T-cell (primary cell): Measurements from ENCODE around the gene MZF1. TPM values are rescaled to one million over a fixed set of nuclear protein-coding genes. Genes with fewer than 3 reads are reported as not detected.
A peak's percentile ranks its signal among the peaks of the same experiment; 100 is the strongest.

Experiments
- ATAC-seq, 4 experiments: fragments of 200-7000 bp in 3 of 4; fragments of 150-1000 bp in 1 of 4; cut with Tn5 transposase; replicated peaks in 1 of 4; 1 replicate in 3 of 4; 2 replicates in 1 of 4; pipeline ENCODE4 v1.10.0; 2021; ENCODE audit warnings: moderate library complexity in 3 of 4, mild to moderate bottlenecking in 2 of 4, moderate number of reproducible peaks in 1 of 4
- CTCF ChIA-PET, 2 donors: fragments of 300-600 bp; sonication (Branson Sonifier 250); formaldehyde crosslinking; loops; one replicate each; lab custom pipeline; 2022; ENCODE audit warnings: antibody characterized with exemption in 2 of 2; lab: Charles Lee
- POLR2A ChIA-PET, 2 donors: fragments of 300-600 bp; sonication (Branson Sonifier 250); formaldehyde crosslinking; loops; one replicate each; lab custom pipeline; 2022; ENCODE audit warnings: antibody characterized with exemption in 2 of 2; lab: Charles Lee
- DNase-seq, 35 experiments: peaks; one replicate each; pipeline versions ENCODE4 v3.0.0 to v3.0.0-alpha.2; 2013 to 2023
- H3K27ac ChIP-seq: one replicate; pipeline ENCODE4 v1.5.1; 2013; ENCODE audit warnings: low read length
- H3K27me3 ChIP-seq, 2 experiments: replicated peaks in 1 of 2; 1 replicate in 1 of 2; 2 replicates in 1 of 2; pipeline versions ENCODE4 v1.6.1 to v1.7.0; 2013; ENCODE audit warnings: low read length in 1 of 2, mixed read lengths in 1 of 2; ENCODE audit not compliant: control insufficient read depth in 2 of 2, insufficient read depth in 2 of 2; ENCODE audit errors: extremely low read depth in 1 of 2
- H3K36me3 ChIP-seq, 2 donors: 1 replicate in 1 of 2; 2 replicates in 1 of 2; pipeline versions ENCODE4 v1.6.1 to v1.7.0; 2013; ENCODE audit warnings: low read length in 1 of 2; ENCODE audit not compliant: control insufficient read depth in 2 of 2, insufficient read depth in 1 of 2; ENCODE audit errors: extremely low read depth in 1 of 2
- H3K4me1 ChIP-seq, 2 experiments: 1 replicate in 1 of 2; 2 replicates in 1 of 2; pipeline versions ENCODE4 v1.6.1 to v1.7.0; 2013; ENCODE audit warnings: low read length in 2 of 2, mixed read lengths in 1 of 2; ENCODE audit not compliant: insufficient read depth in 2 of 2, control insufficient read depth in 1 of 2; ENCODE audit errors: extremely low read depth in 1 of 2
- H3K4me3 ChIP-seq, 2 donors: 1 replicate in 1 of 2; 2 replicates in 1 of 2; pipeline versions ENCODE4 v1.5.1 to v1.7.0; 2013; ENCODE audit warnings: mild to moderate bottlenecking in 2 of 2, low read length in 1 of 2, moderate library complexity in 1 of 2; ENCODE audit not compliant: control insufficient read depth in 1 of 2; ENCODE audit errors: extremely low read depth in 1 of 2
- H3K9me3 ChIP-seq: 2 replicates; pipeline ENCODE4 v1.7.0; 2013
- H3K27ac Mint-ChIP-seq, 2 donors: one replicate each; pipeline ENCODE4 v1.8.0; 2020 to 2021; ENCODE audit warnings: mild to moderate bottlenecking in 2 of 2, mixed read lengths in 2 of 2
- H3K27me3 Mint-ChIP-seq, 2 donors: one replicate each; pipeline ENCODE4 v1.8.0; 2021 to 2022; ENCODE audit warnings: mixed read lengths in 2 of 2
- H3K36me3 Mint-ChIP-seq: one replicate; pipeline ENCODE4 v1.8.0; 2021; ENCODE audit warnings: mixed read lengths
- H3K4me1 Mint-ChIP-seq, 3 donors: one replicate each; pipeline ENCODE4 v1.8.0; 2020 to 2022; ENCODE audit warnings: mixed read lengths in 3 of 3, mild to moderate bottlenecking in 1 of 3
- H3K4me3 Mint-ChIP-seq, 3 donors: one replicate each; pipeline ENCODE4 v1.8.0; 2020 to 2022; ENCODE audit warnings: mild to moderate bottlenecking in 3 of 3, mixed read lengths in 3 of 3, moderate library complexity in 3 of 3
- H3K9me3 Mint-ChIP-seq, 3 donors: one replicate each; pipeline ENCODE4 v1.8.0; 2020 to 2022; ENCODE audit warnings: mixed read lengths in 3 of 3
- WGBS: methylation state at CpG from one replicate; pipeline ENCODE4 v1.1.5; 2013; ENCODE audit warnings: missing lambda C conversion rate; ENCODE audit not compliant: insufficient coverage; 5-methylcytosine and 5-hydroxymethylcytosine counted together
- total RNA-seq, 35 experiments: library from RNA in 6 of 35; stranded (reverse) in 6 of 35; fragments of 120-200 nt in 1 of 35; gene quantifications; one replicate each; pipeline versions ENCODE4 v1.2.1 to v1.2.4 and lab custom pipeline; 2013 to 2026

MZF1 gene
- total RNA-seq, 5 donors from 2014 or later (not counting 1 experiment from before 2014, with no cell fraction given): 37.0 to 59.3 (median 47.2) TPM

- Mint-ChIP-seq H3K27ac (no peak overlapping the region), H3K9me3 (no peaks in the 10 kb centered on the region), H3K36me3 (peaks cover 6% of the 10 kb centered on the region), H3K27me3 (no peaks in the 10 kb centered on the region), H3K4me1 (peaks cover 28 to 34% (median 29%) of the 10 kb centered on the region in 3 donors), H3K4me3 (no peak overlapping the region)
- POLR2A ChIA-PET: interaction anchor here in 1 of 2 donors (0.6 kb wide), 1 partner anchor 33 kb away, joined by 4 read pairs; no protein-coding TSS in a partner anchor
- Histone ChIP-seq H3K9me3 (no peaks in the 10 kb centered on the region), H3K4me3 (no peak overlapping the region), H3K36me3 (peaks cover 5 to 12% of the 10 kb centered on the region in 2 donors), H3K27ac (no peak overlapping the region), H3K27me3 (no peaks in the 10 kb centered on the region), H3K4me1 (peaks cover 11 to 40% of the 10 kb centered on the region in 2 experiments)
- WGBS: 94% methylated on average over 17 of the region's 25 CpGs
- DNase-seq (peak in 2 of 35 experiments; percentile 5 to 20), ATAC-seq (no peak)
- CTCF ChIA-PET: no interaction called here
Observed at GRCh38 chr19:58570770-58571574, 2.2 kb downstream of the MZF1 start.

DNA sequence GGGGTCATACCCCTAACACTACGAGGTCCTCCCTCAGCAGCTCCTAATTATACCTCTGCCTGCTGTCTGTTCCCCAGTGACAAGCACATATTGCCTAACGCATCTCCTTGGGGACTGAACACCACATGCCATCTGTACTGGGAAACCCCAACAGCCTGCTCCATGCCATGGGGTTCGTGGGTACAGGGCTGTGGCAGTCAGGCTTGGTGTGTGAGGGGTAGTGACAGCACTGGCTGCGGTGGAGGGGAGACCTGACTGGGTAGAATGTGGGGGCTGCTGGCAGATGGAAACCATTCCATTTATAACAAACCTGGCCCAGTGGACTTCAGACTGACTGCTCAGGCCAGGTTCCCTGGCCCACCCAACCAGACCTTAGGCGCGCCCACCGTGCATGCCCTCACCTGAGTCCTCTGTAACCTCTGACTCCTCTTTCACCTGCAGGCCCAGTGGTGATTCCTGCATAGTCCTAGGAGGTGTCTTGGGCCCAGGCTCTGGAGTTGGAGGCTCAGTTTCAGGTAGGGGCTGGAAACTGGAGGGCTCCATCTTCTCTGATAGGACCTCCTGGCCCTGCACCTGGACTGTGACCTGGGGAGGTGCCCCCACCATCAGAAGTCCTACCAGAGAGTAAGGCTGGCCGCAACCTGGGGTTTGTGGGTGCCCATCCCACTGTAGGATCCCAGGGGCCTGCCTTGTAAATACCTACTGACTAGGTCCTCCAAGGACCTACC lies 3.0 kb downstream of the MZF1 start:
- H3K27ac Mint-ChIP-seq: no peak overlapping the region
- no peaks in the 10 kb centered on the region for H3K27me3 Mint-ChIP-seq
- Histone ChIP-seq H3K27ac (no peak overlapping the region), H3K27me3 (no peaks in the 10 kb centered on the region), H3K9me3 (no peaks in the 10 kb centered on the region), H3K4me1 (peaks cover 9 to 34% of the 10 kb centered on the region in 2 experiments), H3K36me3 (peaks cover 5 to 12% of the 10 kb centered on the region in 2 donors), H3K4me3 (no peak overlapping the region)
- peak in 1 of 35 experiments; percentile 12 for DNase-seq
- no peaks in the 10 kb centered on the region for H3K9me3 Mint-ChIP-seq
- ChIA-PET POLR2A (no interaction called here), CTCF (no interaction called here)
- H3K4me3 Mint-ChIP-seq: no peak overlapping the region
- H3K36me3 Mint-ChIP-seq: peaks cover 6% of the 10 kb centered on the region
- ATAC-seq: no peak
- WGBS: 89% methylated on average over 5 of the region's 8 CpGs
- H3K4me1 Mint-ChIP-seq: peaks cover 24 to 30% (median 25%) of the 10 kb centered on the region in 3 donors

GRCh38 chr19:58569191-58569942 lies 3.8 kb downstream of the MZF1 start:
- Histone ChIP-seq H3K4me1 (peaks cover 9 to 27% of the 10 kb centered on the region in 2 experiments), H3K4me3 (no peak overlapping the region), H3K36me3 (peaks cover 5 to 12% of the 10 kb centered on the region in 2 donors), H3K9me3 (no peaks in the 10 kb centered on the region), H3K27ac (no peak overlapping the region), H3K27me3 (no peaks in the 10 kb centered on the region)
- Mint-ChIP-seq H3K9me3 (no peaks in the 10 kb centered on the region), H3K36me3 (peaks cover 6% of the 10 kb centered on the region), H3K4me1 (peaks cover 23 to 30% (median 23%) of the 10 kb centered on the region in 3 donors), H3K27ac (no peak overlapping the region), H3K4me3 (no peak overlapping the region), H3K27me3 (no peaks in the 10 kb centered on the region)
- ATAC-seq (no peak), DNase-seq (peak in 2 of 35 experiments; percentile 0 to 7)
- ChIA-PET POLR2A (no interaction called here), CTCF (no interaction called here)
- 100% methylated on average over 1 of the region's 6 CpGs for WGBS

- ATAC-seq (no peak), DNase-seq (peak in 2 of 35 experiments; percentile 1 to 8)
- no CpG with 5 or more reads among the region's 4 CpGs for WGBS
- peak overlapping the region in 1 of 2 donors; percentile 66 for H3K27ac Mint-ChIP-seq
- no peak overlapping the region for H3K4me3 Mint-ChIP-seq
- H3K27ac ChIP-seq: no peak overlapping the region
- H3K4me3 ChIP-seq: no peak overlapping the region
- no peaks in the 10 kb centered on the region for H3K27me3 ChIP-seq
- H3K36me3 Mint-ChIP-seq: peaks cover 6% of the 10 kb centered on the region
- no peaks in the 10 kb centered on the region for H3K9me3 ChIP-seq
- ChIA-PET POLR2A (no interaction called here), CTCF (no interaction called here)
- H3K4me1 ChIP-seq: peaks cover 3 to 24% of the 10 kb centered on the region in 2 experiments
- H3K27me3 Mint-ChIP-seq: no peaks in the 10 kb centered on the region
- H3K9me3 Mint-ChIP-seq: no peaks in the 10 kb centered on the region
- peaks cover 5 to 12% of the 10 kb centered on the region in 2 donors for H3K36me3 ChIP-seq
- peaks cover 23 to 30% (median 24%) of the 10 kb centered on the region in 3 donors for H3K4me1 Mint-ChIP-seq
Observed at GRCh38 chr19:58568453-58569130, 4.5 kb downstream of the MZF1 start.

DNA sequence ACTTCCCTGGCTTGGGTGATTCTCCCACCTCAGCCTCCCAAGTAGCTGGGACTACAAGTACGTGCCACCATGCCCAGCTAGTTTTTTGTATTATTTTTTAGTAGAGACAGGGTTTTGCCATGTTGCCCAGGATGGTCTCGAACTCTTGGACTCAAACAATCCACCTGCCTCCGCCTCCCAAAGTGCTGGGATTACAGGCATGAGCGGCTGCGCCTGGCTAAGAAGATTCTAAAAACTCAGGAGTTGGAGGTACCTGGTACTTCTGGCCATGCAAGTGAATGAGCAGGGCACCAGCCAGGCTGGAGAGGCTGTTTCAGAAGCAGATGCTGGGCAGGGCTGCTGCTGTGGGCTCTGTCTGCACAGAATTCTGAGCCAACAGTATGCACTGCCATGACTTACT lies 6.1 kb downstream of the MZF1 start:
- WGBS: 100% methylated on average over 4 of the region's 5 CpGs
- H3K27ac Mint-ChIP-seq: no peak overlapping the region
- ATAC-seq (no peak), DNase-seq (no peak)
- H3K36me3 ChIP-seq: peaks cover 5 to 12% of the 10 kb centered on the region in 2 donors
- H3K4me1 ChIP-seq: peaks cover 13 to 30% of the 10 kb centered on the region in 2 experiments
- H3K36me3 Mint-ChIP-seq: peaks cover 6% of the 10 kb centered on the region
- peaks cover 20 to 26% (median 23%) of the 10 kb centered on the region in 3 donors for H3K4me1 Mint-ChIP-seq
- CTCF ChIA-PET: no interaction called here
- no peaks in the 10 kb centered on the region for H3K27me3 ChIP-seq
- H3K4me3 Mint-ChIP-seq: no peak overlapping the region
- no peaks in the 10 kb centered on the region for H3K9me3 ChIP-seq
- no peak overlapping the region for H3K27ac ChIP-seq
- H3K27me3 Mint-ChIP-seq: no peaks in the 10 kb centered on the region
- POLR2A ChIA-PET: no interaction called here
- H3K4me3 ChIP-seq: no peak overlapping the region
- no peaks in the 10 kb centered on the region for H3K9me3 Mint-ChIP-seq
